ENCODE data around the gene BCAS3. TPM values are rescaled to one million over a fixed set of nuclear protein-coding genes. Genes with fewer than 3 reads are reported as not detected.

The BCAS3 gene
- polyA plus RNA-seq, 1 experiment, result 17.5 TPM

- Histone ChIP-seq H3K27ac (ENCODE audit: low read depth, low read length) (no peak overlapping the region), H3K27me3 (ENCODE audit: control insufficient read depth, insufficient read depth, low read length) (no peaks in the 10 kb centered on the region), H3K9me3 (ENCODE audit: control insufficient read depth, insufficient read depth, low read length) (no peaks in the 10 kb centered on the region; the same call in 1 of the 2 replicates), H3K4me3 (ENCODE audit: low read depth, low read length) (no peak overlapping the region)
- no peak for TF ChIP-seq CTCF (IDR thresholded peaks at IDR 0.05; ENCODE audit: low read depth, low read length)
- CTCF ChIA-PET, result no interaction called here
- DNase-seq (ENCODE audit: low read depth, low spot score), result no peak
- POLR2A ChIA-PET, result interaction anchor here (0.6 kb wide), 1 partner anchor 361 kb away, joined by 5 read pairs; no protein-coding TSS in a partner anchor
These were observed 706.1 kb downstream of the BCAS3 start for GRCh38 chr17:61383689-61384201.

GRCh38 chr17:61384354-61384691 is 706.7 kb downstream of the BCAS3 start:
- no peaks in the 10 kb centered on the region; the same call in 1 of the 2 replicates for H3K9me3 ChIP-seq (ENCODE audit: control insufficient read depth, insufficient read depth, low read length)
- H3K27ac ChIP-seq (ENCODE audit: low read depth, low read length), result no peak overlapping the region
- POLR2A ChIA-PET, result no interaction called here
- H3K4me3 ChIP-seq (ENCODE audit: low read depth, low read length), result no peak overlapping the region
- CTCF ChIA-PET, result no interaction called here
- H3K27me3 ChIP-seq (ENCODE audit: control insufficient read depth, insufficient read depth, low read length), result no peaks in the 10 kb centered on the region
- no peak for TF ChIP-seq CTCF (IDR thresholded peaks at IDR 0.05; ENCODE audit: low read depth, low read length)
- no peak for DNase-seq (ENCODE audit: low read depth, low spot score)

- no peak for DNase-seq (ENCODE audit: low read depth, low spot score)
- H3K27me3 ChIP-seq (ENCODE audit: control insufficient read depth, insufficient read depth, low read length), result no peaks in the 10 kb centered on the region
- H3K27ac ChIP-seq (ENCODE audit: low read depth, low read length), result no peak overlapping the region
- CTCF ChIA-PET, result no interaction called here
- no peak for TF ChIP-seq CTCF (IDR thresholded peaks at IDR 0.05; ENCODE audit: low read depth, low read length)
- H3K9me3 ChIP-seq (ENCODE audit: control insufficient read depth, insufficient read depth, low read length), result no peaks in the 10 kb centered on the region
- POLR2A ChIA-PET, result no interaction called here
- no peak overlapping the region for H3K4me3 ChIP-seq (ENCODE audit: low read depth, low read length)
These were observed 707.3 kb downstream of the BCAS3 start for GRCh38 chr17:61384692-61385576.

GRCh38 chr17:61385577-61386236 is 708.1 kb downstream of the BCAS3 start:
- CTCF ChIA-PET, result no interaction called here
- Histone ChIP-seq H3K9me3 (ENCODE audit: control insufficient read depth, insufficient read depth, low read length) (no peaks in the 10 kb centered on the region), H3K4me3 (ENCODE audit: low read depth, low read length) (no peak overlapping the region), H3K27me3 (ENCODE audit: control insufficient read depth, insufficient read depth, low read length) (no peaks in the 10 kb centered on the region), H3K27ac (ENCODE audit: low read depth, low read length) (no peak overlapping the region)
- no peak for TF ChIP-seq CTCF (IDR thresholded peaks at IDR 0.05; ENCODE audit: low read depth, low read length)
- DNase-seq (ENCODE audit: low read depth, low spot score), result no peak
- POLR2A ChIA-PET, result interaction anchor here (0.7 kb wide), 2 partner anchors 11 to 1028 kb away, joined by 3 to 4 read pairs; no protein-coding TSS in a partner anchor

- TF ChIP-seq CTCF (IDR thresholded peaks at IDR 0.05; ENCODE audit: low read depth, low read length), result no peak
- POLR2A ChIA-PET, result interaction anchor here (0.7 kb wide), 2 partner anchors 10 to 1029 kb away, joined by 3 to 4 read pairs; no protein-coding TSS in a partner anchor
- H3K9me3 ChIP-seq (ENCODE audit: control insufficient read depth, insufficient read depth, low read length), result no peaks in the 10 kb centered on the region
- H3K27ac ChIP-seq (ENCODE audit: low read depth, low read length), result no peak overlapping the region
- no peak for DNase-seq (ENCODE audit: low read depth, low spot score)
- H3K4me3 ChIP-seq (ENCODE audit: low read depth, low read length), result no peak overlapping the region
- CTCF ChIA-PET, result no interaction called here
- no peaks in the 10 kb centered on the region for H3K27me3 ChIP-seq (ENCODE audit: control insufficient read depth, insufficient read depth, low read length)
These were observed 708.6 kb downstream of the BCAS3 start for GRCh38 chr17:61386251-61386650.
